HCT116 (cell line): ENCODE data around the gene ACTRT2. TPM values are rescaled to one million over a fixed set of nuclear protein-coding genes. Genes with fewer than 3 reads are reported as not detected.

Experiments used
- ATAC-seq: fragments of 200-7000 bp; cut with Tn5 transposase; 2 replicates; pipeline ENCODE4 v1.9.1; 2020; ENCODE audit warnings: mild to moderate bottlenecking, moderate library complexity
- BruUV-seq: library from RNA; stranded (reverse); fragments of 400-500 nt; replicated peaks from 2 replicates; lab custom pipeline; 2021; lab: Mats Ljungman, UMichigan
- CTCF ChIA-PET: fragments of 300-600 bp; sonication (Branson Sonifier 250); formaldehyde crosslinking; loops from one replicate; lab custom pipeline; 2021; ENCODE audit warnings: antibody characterized with exemption; lab: Charles Lee
- POLR2A ChIA-PET: fragments of 300-600, 350-600 bp; sonication (Branson Sonifier 250); formaldehyde crosslinking; loops from one replicate; lab custom pipeline; 2021; ENCODE audit warnings: antibody characterized with exemption; lab: Charles Lee
- RAD21 ChIA-PET, 2 experiments: fragments of 300-600 bp; sonication (Branson Sonifier 250); formaldehyde crosslinking; loops; one replicate each; lab custom pipeline; 2023; ENCODE audit warnings: low total read pairs in 2 of 2; ENCODE audit not compliant: uncharacterized antibody in 2 of 2, unreplicated experiment in 2 of 2, low non-redundant PET in 1 of 2; lab: Charles Lee
- DNase-seq: peaks from one replicate; pipeline ENCODE4 v3.0.0-alpha.2; 2010; ENCODE audit warnings: low read depth, low spot score
- H2AFZ ChIP-seq: fragments of 200-600 bp; shearing (Covaris generic), sonication (generic); 2 replicates; pipeline ENCODE4 v1.6.1; 2017; ENCODE audit warnings: low read depth, mixed run types, mixed read lengths, antibody characterized with exemption, low read length; ENCODE audit not compliant: poor library complexity, severe bottlenecking
- H3K27ac ChIP-seq: 2 replicates; pipeline ENCODE4 v1.5.1; 2012; ENCODE audit warnings: low read depth, low read length
- H3K27me3 ChIP-seq: fragments of 200-600 bp; sonication (generic); 2 replicates; pipeline ENCODE4 v1.6.1; 2016; ENCODE audit warnings: mixed run types, low read length, mixed read lengths; ENCODE audit not compliant: insufficient read depth
- H3K36me3 ChIP-seq, 2 experiments: fragments of 200-500 bp in 1 of 2; fragments of 200-600 bp in 1 of 2; sonication (Bioruptor generic) in 1 of 2; sonication (generic) in 1 of 2; 2 replicates each; pipeline versions ENCODE4 v1.5.1 to v1.6.1; 2014 to 2016; ENCODE audit warnings: low read length in 2 of 2, inconsistent platforms in 1 of 2, mixed read lengths in 1 of 2, mixed run types in 1 of 2; ENCODE audit not compliant: insufficient read depth in 2 of 2, control insufficient read depth in 1 of 2
- H3K4me1 ChIP-seq, 2 experiments: fragments of 200-600 bp in 1 of 2; sonication (generic) in 1 of 2; 2 replicates each; pipeline versions ENCODE4 v1.5.1 to v1.6.1; 2012 to 2017; ENCODE audit warnings: low read length in 2 of 2, inconsistent platforms in 1 of 2, mild to moderate bottlenecking in 1 of 2, mixed read lengths in 1 of 2, mixed run types in 1 of 2, moderate library complexity in 1 of 2; ENCODE audit not compliant: insufficient read depth in 2 of 2, control insufficient read depth in 1 of 2
- H3K4me2 ChIP-seq: fragments of 200-600 bp; sonication (generic); 2 replicates; pipeline ENCODE4 v1.6.1; 2017; ENCODE audit warnings: mixed run types, low read length, mixed read lengths
- H3K4me3 ChIP-seq, 2 experiments: fragments of 200-600 bp in 1 of 2; sonication (generic) in 1 of 2; replicated peaks in 1 of 2; 2 replicates each; pipeline ENCODE4 v1.5.1; 2011 to 2016; ENCODE audit warnings: low read length in 2 of 2, control low read depth in 1 of 2, low read depth in 1 of 2, mild to moderate bottlenecking in 1 of 2, mixed read lengths in 1 of 2, mixed run types in 1 of 2
- H3K79me2 ChIP-seq: fragments of 200-600 bp; sonication (generic); 2 replicates; pipeline ENCODE4 v1.6.1; 2017; ENCODE audit warnings: mild to moderate bottlenecking, mixed run types, low read length, moderate library complexity, mixed read lengths; ENCODE audit not compliant: insufficient read depth
- H3K9ac ChIP-seq: fragments of 200-600 bp; sonication (generic); 2 replicates; pipeline ENCODE4 v1.6.1; 2016; ENCODE audit warnings: low read length, mixed read lengths
- H3K9me2 ChIP-seq: fragments of 200-600 bp; sonication (generic), shearing (Covaris generic); 2 replicates; pipeline ENCODE4 v1.6.1; 2017; ENCODE audit warnings: mixed run types, mild to moderate bottlenecking, moderate library complexity; ENCODE audit not compliant: insufficient read depth
- H3K9me3 ChIP-seq, 2 experiments: fragments of 200-500 bp in 1 of 2; fragments of 200-600 bp in 1 of 2; sonication (Bioruptor generic) in 1 of 2; sonication (generic) in 1 of 2; 2 replicates each; pipeline ENCODE4 v1.6.1; 2014 to 2017; ENCODE audit warnings: low read length in 2 of 2, mixed read lengths in 2 of 2, inconsistent platforms in 1 of 2, low read depth in 1 of 2, mild to moderate bottlenecking in 1 of 2, mixed run types in 1 of 2, moderate library complexity in 1 of 2; ENCODE audit not compliant: control insufficient read depth in 1 of 2, insufficient read depth in 1 of 2
- H4K20me1 ChIP-seq: fragments of 200-600 bp; sonication (generic), shearing (Covaris generic); 2 replicates; pipeline ENCODE4 v1.6.1; 2017; ENCODE audit warnings: mixed run types, mild to moderate bottlenecking, moderate library complexity; ENCODE audit not compliant: insufficient read depth
- CBX3 ChIP-seq: IDR thresholded peaks from 2 replicates; pipeline ENCODE4 v1.6.1; 2012; ENCODE audit warnings: low read depth
- CEBPB ChIP-seq: IDR thresholded peaks from 2 replicates; pipeline ENCODE4 v1.6.1; 2012; ENCODE audit warnings: low read depth
- EGR1 ChIP-seq: IDR thresholded peaks from 2 replicates; pipeline ENCODE4 v1.6.1; 2012; ENCODE audit warnings: low read depth
- ELF1 ChIP-seq: IDR thresholded peaks from 2 replicates; pipeline ENCODE4 v1.6.1; 2012; ENCODE audit warnings: low read depth, borderline replicate concordance
- EZH2 ChIP-seq: fragments of 200-600 bp; sonication (generic); IDR thresholded peaks from 2 replicates; pipeline ENCODE4 v1.6.1; 2017; ENCODE audit warnings: antibody characterized with exemption, mixed run types
- FOSL1 ChIP-seq: IDR thresholded peaks from 2 replicates; pipeline ENCODE4 v1.6.1; 2012; ENCODE audit warnings: low read depth
- JUND ChIP-seq: IDR thresholded peaks from 2 replicates; pipeline ENCODE4 v1.6.1; 2012
- POLR2A ChIP-seq: IDR thresholded peaks from 2 replicates; pipeline ENCODE4 v1.7.0; 2011; ENCODE audit warnings: borderline replicate concordance; ENCODE audit not compliant: insufficient read depth, insufficient read length; ENCODE audit errors: extremely low read depth
- SIN3A ChIP-seq: IDR thresholded peaks from 2 replicates; pipeline ENCODE4 v1.6.1; 2012; ENCODE audit warnings: low read depth
- SP1 ChIP-seq: IDR thresholded peaks from 2 replicates; pipeline ENCODE4 v1.6.1; 2012; ENCODE audit warnings: low read depth
- SRF ChIP-seq: IDR thresholded peaks from 2 replicates; pipeline ENCODE4 v1.6.1; 2012; ENCODE audit warnings: low read depth
- ZFX ChIP-seq: fragments of 450-650 bp; IDR thresholded peaks from 2 replicates; pipeline ENCODE4 v1.6.1; 2017
- intact Hi-C: fragments of 100-400 bp; cut with micrococcal nuclease; formaldehyde crosslinking; loops from 2 replicates; pipeline ENCODE4 v1.10.0; 2022
- total RNA-seq: library from RNA; stranded (reverse); gene quantifications from one replicate; pipeline ENCODE4 v1.2.1, GENCODE V29; 2021; ENCODE audit not compliant: unreplicated experiment
- TF ChIP-seq, protein P1 (sequence below): IDR thresholded peaks from 2 replicates; pipeline ENCODE4 v1.6.1; 2012
- TF ChIP-seq, protein P2 (sequence below): IDR thresholded peaks from 2 replicates; pipeline ENCODE4 v1.6.1; 2012
- TF ChIP-seq, protein P3 (sequence below): IDR thresholded peaks from 2 replicates; pipeline ENCODE4 v1.6.1; 2011; ENCODE audit warnings: mild to moderate bottlenecking, low read length, moderate library complexity; ENCODE audit not compliant: insufficient replicate concordance; ENCODE audit errors: extremely low read depth
- TF ChIP-seq, protein P4 (sequence below): IDR thresholded peaks from 2 replicates; pipeline ENCODE4 v1.6.1; 2012; ENCODE audit warnings: low read depth

Gene ACTRT2
- total RNA-seq, 1 experiment from 2014 or later, result not detected

DNA sequence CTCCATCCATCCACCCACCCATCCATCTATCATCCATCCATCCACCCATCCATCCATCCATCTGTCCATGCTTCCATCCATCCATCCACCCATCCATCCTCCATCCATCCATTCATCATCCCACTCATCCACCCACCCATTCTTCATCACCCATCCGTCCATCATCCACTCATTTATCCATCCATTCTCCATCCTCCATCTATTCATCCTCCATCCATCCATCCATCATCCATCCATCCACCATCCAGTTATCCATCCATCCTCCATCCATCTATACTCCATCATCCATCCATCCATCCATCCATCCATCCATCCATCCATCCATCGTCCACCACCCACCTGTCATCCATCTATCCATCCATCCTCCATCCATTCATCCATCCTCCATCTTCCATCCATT is 32.1 kb upstream of the ACTRT2 start:
- Histone ChIP-seq H3K4me3 (no peak overlapping the region), H3K9me2 (no peaks in the 10 kb centered on the region), H3K36me3 (no peaks in the 10 kb centered on the region)
- RAD21 ChIA-PET, result no interaction called here
- TF ChIP-seq ZFX, result no peak
- no peak for TF ChIP-seq SRF
- TF ChIP-seq FOSL1, result no peak
- TF ChIP-seq, protein P1, sequence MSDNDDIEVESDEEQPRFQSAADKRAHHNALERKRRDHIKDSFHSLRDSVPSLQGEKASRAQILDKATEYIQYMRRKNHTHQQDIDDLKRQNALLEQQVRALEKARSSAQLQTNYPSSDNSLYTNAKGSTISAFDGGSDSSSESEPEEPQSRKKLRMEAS, result no peak
- TF ChIP-seq, all 23 proteins: peak for 0
- Histone ChIP-seq H3K27me3 (no peaks in the 10 kb centered on the region), H3K9me3 (peaks cover 0 to 5% of the 10 kb centered on the region in 2 experiments; a peak in 1 of 4 replicates), H3K9ac (no peak overlapping the region), H3K4me1 (no peaks in the 10 kb centered on the region), H3K27ac (no peak overlapping the region), H2AFZ (no peak overlapping the region), H4K20me1 (no peaks in the 10 kb centered on the region), H3K79me2 (no peaks in the 10 kb centered on the region), H3K4me2 (no peak overlapping the region)
- BruUV-seq, result no TSS peak
- no peak for DNase-seq
- ChIA-PET CTCF (no interaction called here), POLR2A (no interaction called here)
- intact Hi-C loops, result no loop called here
- ATAC-seq, result no peak

DNA sequence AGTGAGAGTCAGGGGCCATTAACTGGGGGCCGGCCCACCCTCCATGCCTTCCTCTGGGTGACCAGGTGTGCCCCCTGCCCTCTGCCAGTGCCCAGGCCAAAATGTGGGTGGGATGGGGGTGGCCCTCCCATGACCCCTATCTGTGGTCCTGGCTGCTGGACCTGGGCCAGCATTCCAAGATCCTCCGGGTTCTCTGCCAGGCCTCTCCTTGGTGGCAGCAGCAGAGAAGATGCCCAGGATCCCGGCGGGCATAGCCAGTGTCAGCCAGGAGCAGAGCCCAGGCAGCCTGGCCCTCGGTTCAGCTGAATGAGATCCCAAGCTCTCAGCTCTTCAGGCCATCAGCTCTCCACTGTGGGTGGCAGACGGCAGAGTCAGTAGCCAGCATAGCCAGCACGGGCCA is 31.3 kb upstream of the ACTRT2 start:
- no peaks in the 10 kb centered on the region for H3K9me2 ChIP-seq
- H3K4me1 ChIP-seq, result no peaks in the 10 kb centered on the region
- H3K4me3 ChIP-seq, result no peak overlapping the region
- H3K9ac ChIP-seq, result no peak overlapping the region
- intact Hi-C loops, result no loop called here
- H4K20me1 ChIP-seq, result no peaks in the 10 kb centered on the region
- no peaks in the 10 kb centered on the region for H3K36me3 ChIP-seq
- DNase-seq (no peak), ATAC-seq (no peak)
- peaks cover 0 to 8% of the 10 kb centered on the region in 2 experiments; a peak in 1 of 4 replicates for H3K9me3 ChIP-seq
- ChIA-PET CTCF (no interaction called here), POLR2A (no interaction called here), RAD21 (no interaction called here)
- no peak overlapping the region for H2AFZ ChIP-seq
- no TSS peak for BruUV-seq
- no peaks in the 10 kb centered on the region for H3K79me2 ChIP-seq
- no peaks in the 10 kb centered on the region for H3K27me3 ChIP-seq
- H3K4me2 ChIP-seq, result no peak overlapping the region
- no peak overlapping the region for H3K27ac ChIP-seq
- TF ChIP-seq, protein P2, sequence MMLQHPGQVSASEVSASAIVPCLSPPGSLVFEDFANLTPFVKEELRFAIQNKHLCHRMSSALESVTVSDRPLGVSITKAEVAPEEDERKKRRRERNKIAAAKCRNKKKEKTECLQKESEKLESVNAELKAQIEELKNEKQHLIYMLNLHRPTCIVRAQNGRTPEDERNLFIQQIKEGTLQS, result no peak
- TF ChIP-seq, protein P3, sequence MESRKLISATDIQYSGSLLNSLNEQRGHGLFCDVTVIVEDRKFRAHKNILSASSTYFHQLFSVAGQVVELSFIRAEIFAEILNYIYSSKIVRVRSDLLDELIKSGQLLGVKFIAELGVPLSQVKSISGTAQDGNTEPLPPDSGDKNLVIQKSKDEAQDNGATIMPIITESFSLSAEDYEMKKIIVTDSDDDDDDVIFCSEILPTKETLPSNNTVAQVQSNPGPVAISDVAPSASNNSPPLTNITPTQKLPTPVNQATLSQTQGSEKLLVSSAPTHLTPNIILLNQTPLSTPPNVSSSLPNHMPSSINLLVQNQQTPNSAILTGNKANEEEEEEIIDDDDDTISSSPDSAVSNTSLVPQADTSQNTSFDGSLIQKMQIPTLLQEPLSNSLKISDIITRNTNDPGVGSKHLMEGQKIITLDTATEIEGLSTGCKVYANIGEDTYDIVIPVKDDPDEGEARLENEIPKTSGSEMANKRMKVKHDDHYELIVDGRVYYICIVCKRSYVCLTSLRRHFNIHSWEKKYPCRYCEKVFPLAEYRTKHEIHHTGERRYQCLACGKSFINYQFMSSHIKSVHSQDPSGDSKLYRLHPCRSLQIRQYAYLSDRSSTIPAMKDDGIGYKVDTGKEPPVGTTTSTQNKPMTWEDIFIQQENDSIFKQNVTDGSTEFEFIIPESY, result no peak
- TF ChIP-seq JUND (no peak), ZFX (no peak), CBX3 (no peak), SP1 (no peak), FOSL1 (no peak), SIN3A (no peak), POLR2A (no peak), EZH2 (no peak), EGR1 (no peak), CEBPB (no peak), ELF1 (no peak), SRF (no peak)
- TF ChIP-seq, protein P4, sequence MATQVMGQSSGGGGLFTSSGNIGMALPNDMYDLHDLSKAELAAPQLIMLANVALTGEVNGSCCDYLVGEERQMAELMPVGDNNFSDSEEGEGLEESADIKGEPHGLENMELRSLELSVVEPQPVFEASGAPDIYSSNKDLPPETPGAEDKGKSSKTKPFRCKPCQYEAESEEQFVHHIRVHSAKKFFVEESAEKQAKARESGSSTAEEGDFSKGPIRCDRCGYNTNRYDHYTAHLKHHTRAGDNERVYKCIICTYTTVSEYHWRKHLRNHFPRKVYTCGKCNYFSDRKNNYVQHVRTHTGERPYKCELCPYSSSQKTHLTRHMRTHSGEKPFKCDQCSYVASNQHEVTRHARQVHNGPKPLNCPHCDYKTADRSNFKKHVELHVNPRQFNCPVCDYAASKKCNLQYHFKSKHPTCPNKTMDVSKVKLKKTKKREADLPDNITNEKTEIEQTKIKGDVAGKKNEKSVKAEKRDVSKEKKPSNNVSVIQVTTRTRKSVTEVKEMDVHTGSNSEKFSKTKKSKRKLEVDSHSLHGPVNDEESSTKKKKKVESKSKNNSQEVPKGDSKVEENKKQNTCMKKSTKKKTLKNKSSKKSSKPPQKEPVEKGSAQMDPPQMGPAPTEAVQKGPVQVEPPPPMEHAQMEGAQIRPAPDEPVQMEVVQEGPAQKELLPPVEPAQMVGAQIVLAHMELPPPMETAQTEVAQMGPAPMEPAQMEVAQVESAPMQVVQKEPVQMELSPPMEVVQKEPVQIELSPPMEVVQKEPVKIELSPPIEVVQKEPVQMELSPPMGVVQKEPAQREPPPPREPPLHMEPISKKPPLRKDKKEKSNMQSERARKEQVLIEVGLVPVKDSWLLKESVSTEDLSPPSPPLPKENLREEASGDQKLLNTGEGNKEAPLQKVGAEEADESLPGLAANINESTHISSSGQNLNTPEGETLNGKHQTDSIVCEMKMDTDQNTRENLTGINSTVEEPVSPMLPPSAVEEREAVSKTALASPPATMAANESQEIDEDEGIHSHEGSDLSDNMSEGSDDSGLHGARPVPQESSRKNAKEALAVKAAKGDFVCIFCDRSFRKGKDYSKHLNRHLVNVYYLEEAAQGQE, result no peak
- TF ChIP-seq, protein P1, result no peak
